ENCODE data around the gene SMC5.

DNA sequence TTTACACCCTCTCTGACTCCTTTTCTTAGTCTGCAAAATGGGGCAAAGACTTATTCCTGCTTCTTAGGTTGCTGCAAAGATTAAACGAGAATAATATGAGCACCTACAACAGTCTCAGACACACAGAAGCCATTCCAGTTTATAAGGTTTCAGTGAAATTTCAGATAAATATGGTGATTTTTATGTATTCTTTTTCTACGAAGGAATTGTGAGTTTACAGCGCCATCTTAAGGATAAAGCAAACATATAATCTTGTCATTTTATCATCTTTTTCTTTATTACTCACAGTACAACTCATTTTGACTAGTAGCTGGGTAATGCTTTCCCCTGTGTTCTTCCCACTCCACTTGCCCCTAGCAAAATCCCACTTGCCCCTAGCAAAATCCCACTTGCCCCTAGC, 29.2 kb upstream of the SMC5 start:
- no peak for TF ChIP-seq POLR2A (IDR thresholded peaks at IDR 0.05)
- TF ChIP-seq, protein P1, sequence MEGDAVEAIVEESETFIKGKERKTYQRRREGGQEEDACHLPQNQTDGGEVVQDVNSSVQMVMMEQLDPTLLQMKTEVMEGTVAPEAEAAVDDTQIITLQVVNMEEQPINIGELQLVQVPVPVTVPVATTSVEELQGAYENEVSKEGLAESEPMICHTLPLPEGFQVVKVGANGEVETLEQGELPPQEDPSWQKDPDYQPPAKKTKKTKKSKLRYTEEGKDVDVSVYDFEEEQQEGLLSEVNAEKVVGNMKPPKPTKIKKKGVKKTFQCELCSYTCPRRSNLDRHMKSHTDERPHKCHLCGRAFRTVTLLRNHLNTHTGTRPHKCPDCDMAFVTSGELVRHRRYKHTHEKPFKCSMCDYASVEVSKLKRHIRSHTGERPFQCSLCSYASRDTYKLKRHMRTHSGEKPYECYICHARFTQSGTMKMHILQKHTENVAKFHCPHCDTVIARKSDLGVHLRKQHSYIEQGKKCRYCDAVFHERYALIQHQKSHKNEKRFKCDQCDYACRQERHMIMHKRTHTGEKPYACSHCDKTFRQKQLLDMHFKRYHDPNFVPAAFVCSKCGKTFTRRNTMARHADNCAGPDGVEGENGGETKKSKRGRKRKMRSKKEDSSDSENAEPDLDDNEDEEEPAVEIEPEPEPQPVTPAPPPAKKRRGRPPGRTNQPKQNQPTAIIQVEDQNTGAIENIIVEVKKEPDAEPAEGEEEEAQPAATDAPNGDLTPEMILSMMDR (IDR thresholded peaks at IDR 0.05 in 4 of 5, conservative IDR thresholded peaks at IDR 0.05 in 1 of 5): peak in 3 of 5 experiments; percentile 25 to 28 (median 28)

Data from gastrocnemius medialis (tissue), 4 donors.